HepG2 (cell line): ENCODE results near the gene BCORL1. TPM values are rescaled to one million over a fixed set of nuclear protein-coding genes. Genes with fewer than 3 reads are reported as not detected.

Experiments used
- ARID3A ChIP-seq: IDR thresholded peaks from 2 replicates; pipeline ENCODE4 v1.6.1; 2012; ENCODE audit warnings: low read depth, low read length, improper control_type of control experiment
- CAMTA2 ChIP-seq: sonication (generic); formaldehyde crosslinking; IDR thresholded peaks from 2 replicates; pipeline ENCODE4 v1.4.0; 2020; ENCODE audit warnings: mild to moderate bottlenecking, missing genetic modification reagents, borderline replicate concordance
- GATA4 ChIP-seq: sonication (generic); IDR thresholded peaks from 2 replicates; pipeline ENCODE4 v1.6.1; 2016; ENCODE audit warnings: antibody characterized with exemption, low read depth, borderline replicate concordance
- RBFOX2 ChIP-seq: fragments of 200-400 bp; formaldehyde crosslinking; IDR thresholded peaks from 2 replicates; pipeline ENCODE4 v1.6.1; 2017; ENCODE audit warnings: low read depth, mild to moderate bottlenecking, low read length
- TFDP1 ChIP-seq: IDR thresholded peaks from 2 replicates; pipeline ENCODE4 v1.6.1; 2016; ENCODE audit warnings: missing compliant biosample characterization, missing genetic modification reagents, borderline replicate concordance
- TFE3 ChIP-seq: IDR thresholded peaks from 2 replicates; pipeline ENCODE4 v1.6.1; 2016
- ZBTB37 ChIP-seq: sonication (generic); formaldehyde crosslinking; IDR thresholded peaks from 2 replicates; pipeline ENCODE4 v1.4.0; 2020; ENCODE audit warnings: mild to moderate bottlenecking, missing genetic modification reagents
- ZFAT ChIP-seq: sonication (generic); formaldehyde crosslinking; conservative IDR thresholded peaks from 2 replicates; pipeline ENCODE4 v1.8.1; 2023; ENCODE audit warnings: missing genetic modification reagents, inconsistent platforms
- ZNF501 ChIP-seq: sonication (generic); formaldehyde crosslinking; IDR thresholded peaks from 2 replicates; pipeline ENCODE4 v1.5.1; 2020; ENCODE audit warnings: mild to moderate bottlenecking, moderate library complexity, missing genetic modification reagents
- polyA plus RNA-seq, 8 experiments: library from polyadenylated mRNA; depleted of rRNA in 3 of 8; stranded (reverse) in 7 of 8; unstranded in 1 of 8; fragments of >200 nt; fragmentation: Illumina TruSeq in 4 of 8; extraction: Trizol in 4 of 8; gene quantifications; 2 replicates each; pipeline versions ENCODE4 v1.2.1 to v1.2.3, GENCODE V29; 2011 to 2016; ENCODE audit warnings: low read depth in 4 of 8, missing spikeins in 1 of 8, mixed read lengths in 1 of 8; ENCODE audit not compliant: insufficient read depth in 1 of 8
- total RNA-seq, 5 experiments: library from RNA; depleted of rRNA; stranded (reverse); fragments of >200 nt; fragmentation: Illumina TruSeq; extraction: Trizol; gene quantifications; 2 replicates each; pipeline ENCODE4 v1.2.3, GENCODE V29; 2016; ENCODE audit warnings: low read depth in 1 of 5
- TF ChIP-seq, protein P1 (sequence below), 2 experiments: sonication (generic) in 1 of 2; formaldehyde crosslinking in 1 of 2; IDR thresholded peaks; 2 replicates each; pipeline versions ENCODE4 v1.4.0 to v1.6.1; 2016 to 2020; ENCODE audit warnings: borderline replicate concordance in 1 of 2, low read depth in 1 of 2, mild to moderate bottlenecking in 1 of 2, missing genetic modification reagents in 1 of 2
- TF ChIP-seq, protein P2 (sequence below): sonication (generic); formaldehyde crosslinking; IDR thresholded peaks from 2 replicates; pipeline ENCODE4 v1.9.0; 2021; ENCODE audit warnings: missing genetic modification reagents, mild to moderate bottlenecking, borderline replicate concordance

The BCORL1 gene
- total and polyA plus RNA-seq, 2 of the 13 experiments (the other 11 are each of a cell fraction or from before 2014, with no cell fraction given): 0.67 to 1.4 TPM

- TF ChIP-seq CAMTA2: 0 out of 2 replicates have a peak, but pooled peaks have one; percentile 59
- 0 out of 2 replicates have a peak, but pooled peaks have one; percentile 35 for TF ChIP-seq ZNF501 (CRISPR knock-in tag)
- no peak for TF ChIP-seq GATA4
- TF ChIP-seq, protein P1, sequence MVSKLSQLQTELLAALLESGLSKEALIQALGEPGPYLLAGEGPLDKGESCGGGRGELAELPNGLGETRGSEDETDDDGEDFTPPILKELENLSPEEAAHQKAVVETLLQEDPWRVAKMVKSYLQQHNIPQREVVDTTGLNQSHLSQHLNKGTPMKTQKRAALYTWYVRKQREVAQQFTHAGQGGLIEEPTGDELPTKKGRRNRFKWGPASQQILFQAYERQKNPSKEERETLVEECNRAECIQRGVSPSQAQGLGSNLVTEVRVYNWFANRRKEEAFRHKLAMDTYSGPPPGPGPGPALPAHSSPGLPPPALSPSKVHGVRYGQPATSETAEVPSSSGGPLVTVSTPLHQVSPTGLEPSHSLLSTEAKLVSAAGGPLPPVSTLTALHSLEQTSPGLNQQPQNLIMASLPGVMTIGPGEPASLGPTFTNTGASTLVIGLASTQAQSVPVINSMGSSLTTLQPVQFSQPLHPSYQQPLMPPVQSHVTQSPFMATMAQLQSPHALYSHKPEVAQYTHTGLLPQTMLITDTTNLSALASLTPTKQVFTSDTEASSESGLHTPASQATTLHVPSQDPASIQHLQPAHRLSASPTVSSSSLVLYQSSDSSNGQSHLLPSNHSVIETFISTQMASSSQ (IDR thresholded peaks at IDR 0.05; ENCODE audit: low read depth): no peak
- TF ChIP-seq, protein P1 (CRISPR knock-in tag; IDR thresholded peaks at IDR 0.05; ENCODE audit: borderline replicate concordance): peak; percentile 13; the same call in 1 of the 2 replicates
- peak; percentile 90; the same call in 1 of the 2 replicates for TF ChIP-seq TFDP1 (CRISPR knock-in tag)
- TF ChIP-seq, protein P2, sequence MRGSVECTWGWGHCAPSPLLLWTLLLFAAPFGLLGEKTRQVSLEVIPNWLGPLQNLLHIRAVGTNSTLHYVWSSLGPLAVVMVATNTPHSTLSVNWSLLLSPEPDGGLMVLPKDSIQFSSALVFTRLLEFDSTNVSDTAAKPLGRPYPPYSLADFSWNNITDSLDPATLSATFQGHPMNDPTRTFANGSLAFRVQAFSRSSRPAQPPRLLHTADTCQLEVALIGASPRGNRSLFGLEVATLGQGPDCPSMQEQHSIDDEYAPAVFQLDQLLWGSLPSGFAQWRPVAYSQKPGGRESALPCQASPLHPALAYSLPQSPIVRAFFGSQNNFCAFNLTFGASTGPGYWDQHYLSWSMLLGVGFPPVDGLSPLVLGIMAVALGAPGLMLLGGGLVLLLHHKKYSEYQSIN (CRISPR knock-in tag): no peak
- TF ChIP-seq ZFAT (CRISPR knock-in tag): no peak
- peak; percentile 33; the same call in 1 of the 2 replicates for TF ChIP-seq RBFOX2
- TF ChIP-seq TFE3 (CRISPR knock-in tag): no peak
- TF ChIP-seq ZBTB37 (CRISPR knock-in tag): no peak
- no peak for TF ChIP-seq ARID3A
Measured at GRCh38 chrX:130060122-130061069, 78.0 kb downstream of the BCORL1 start (continued).
